Ovary (tissue), 9 donors: ENCODE results near the gene CYGB. TPM values are rescaled to one million over a fixed set of nuclear protein-coding genes. Genes with fewer than 3 reads are reported as not detected.
A peak's percentile ranks its signal among the peaks of the same experiment; 100 is the strongest.

Experiments used
- DNase-seq, 5 donors: peaks; one replicate each; pipeline ENCODE4 v3.0.0-alpha.2; 2019 to 2020
- H3K27ac ChIP-seq, 2 donors: fragments of 200-600 bp; one replicate each; pipeline versions ENCODE4 v1.5.1 to v1.8.0; 2019 to 2022
- H3K27me3 ChIP-seq: fragments of 200-600 bp; one replicate; pipeline ENCODE4 v1.8.0; 2022
- H3K36me3 ChIP-seq: fragments of 200-600 bp; sonication (generic); one replicate; pipeline ENCODE4 v1.5.1; 2019
- H3K4me1 ChIP-seq: one replicate; pipeline ENCODE4 v1.8.1; 2013; ENCODE audit warnings: mild to moderate bottlenecking, moderate library complexity; ENCODE audit not compliant: insufficient read depth
- H3K4me3 ChIP-seq: fragments of 200-600 bp; sonication (generic); one replicate; pipeline ENCODE4 v1.5.1; 2017
- H3K9me3 ChIP-seq, 2 donors: fragments of 200-600 bp in 1 of 2; sonication (generic) in 1 of 2; one replicate each; pipeline versions ENCODE4 v1.5.1 to v1.8.1; 2013 to 2019; ENCODE audit warnings: mild to moderate bottlenecking in 1 of 2, moderate library complexity in 1 of 2
- EP300 ChIP-seq: sonication (generic); formaldehyde crosslinking; IDR thresholded peaks from one replicate; pipeline ENCODE4 v1.6.1; 2017; ENCODE audit warnings: antibody characterized with exemption
- POLR2A ChIP-seq: fragments of 450-650 bp; IDR thresholded peaks from one replicate; pipeline ENCODE4 v1.6.1; 2017; ENCODE audit warnings: antibody characterized with exemption, mild to moderate bottlenecking, moderate library complexity
- WGBS, 3 donors: extraction: QIAGEN DNeasy Blood & Tissue Kit in 1 of 3; methylation state at CpG; one replicate each; pipeline versions ENCODE4 v1.1.5 to v1.1.7; 2013 to 2017; 5-methylcytosine and 5-hydroxymethylcytosine counted together
- intact Hi-C, 4 donors: fragments of 100-400 bp; cut with DNase I; formaldehyde crosslinking; loops; one replicate each; pipeline versions ENCODE4 v1.11.0 to v1.15.1; 2022 to 2023
- polyA plus RNA-seq, 2 donors: library from polyadenylated mRNA; stranded (reverse); fragments of 200-250 nt in 1 of 2; fragments of 350-450 nt in 1 of 2; fragmentation: Illumina TruSeq in 1 of 2; extraction: RNeasy Lipid Tissue Mini Kit (QIAGEN cat#74804) in 1 of 2; gene quantifications; one replicate each; pipeline ENCODE4 v1.2.3, GENCODE V29; 2013 to 2014
- total RNA-seq, 7 donors: library from RNA; depleted of rRNA in 2 of 7; stranded (reverse); fragments of >200 nt in 2 of 7; fragmentation: NEBNext Ultra II Directional in 3 of 7; extraction: Animal tissue kit (Norgen Biotek cat#: 25700) in 3 of 7; gene quantifications; one replicate each; pipeline versions ENCODE4 v1.1.0 to v1.2.4, GENCODE V29; 2016 to 2023
- TF ChIP-seq, protein P1 (sequence below), 3 donors: fragments of 450-650 bp in 2 of 3; fragments of 200-600 bp in 1 of 3; IDR thresholded peaks; one replicate each; pipeline versions ENCODE4 v1.5.1 to v1.8.0; 2016 to 2022; ENCODE audit warnings: antibody characterized with exemption in 3 of 3, mild to moderate bottlenecking in 1 of 3
- donor health status: DM: no; HTN: no; CAD: no; lungs with moderate emphysema.
- donor health status: DM: no; HTN: no; CAD: no.
- donor health status: Bipolar disorder and iron deficiency.
- donor health status: DM: yes; HTN: yes; CAD: no.
- donor health status: DM: no; HTN: no; CAD: no.
- donor health status: DM: yes; HTN: yes; CAD: no.

The CYGB gene
- total and polyA plus RNA-seq, 9 donors, result 3.9 to 35.7 (median 8.1) TPM

DNA sequence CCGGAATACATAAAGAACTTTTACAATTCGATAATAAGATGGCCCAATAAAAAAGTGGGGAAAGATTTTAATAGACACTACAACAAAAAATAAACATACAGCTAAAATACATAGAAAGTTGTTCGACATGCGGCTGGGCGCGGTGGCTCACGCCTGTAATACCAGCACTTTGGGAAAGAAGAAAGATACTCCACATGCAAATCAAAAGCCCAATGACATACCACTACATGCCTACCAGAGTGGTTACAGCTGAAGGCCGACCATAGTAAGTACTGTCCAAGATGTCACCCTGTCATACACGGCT lies 11.7 kb upstream of the CYGB start:
- no peaks in the 10 kb centered on the region for H3K36me3 ChIP-seq
- intact Hi-C loops, result no loop called here
- H3K9me3 ChIP-seq, result no peaks in the 10 kb centered on the region
- DNase-seq, result no peak
- peaks cover 27% of the 10 kb centered on the region for H3K4me1 ChIP-seq
- WGBS, 3 donors, result 83 to 89% (median 88%) methylated on average over 9 of the region's 9 CpGs
- no peak overlapping the region for H3K4me3 ChIP-seq
- no peaks in the 10 kb centered on the region for H3K27me3 ChIP-seq
- H3K27ac ChIP-seq, result no peak overlapping the region
- no peak for TF ChIP-seq POLR2A
- TF ChIP-seq, protein P1, sequence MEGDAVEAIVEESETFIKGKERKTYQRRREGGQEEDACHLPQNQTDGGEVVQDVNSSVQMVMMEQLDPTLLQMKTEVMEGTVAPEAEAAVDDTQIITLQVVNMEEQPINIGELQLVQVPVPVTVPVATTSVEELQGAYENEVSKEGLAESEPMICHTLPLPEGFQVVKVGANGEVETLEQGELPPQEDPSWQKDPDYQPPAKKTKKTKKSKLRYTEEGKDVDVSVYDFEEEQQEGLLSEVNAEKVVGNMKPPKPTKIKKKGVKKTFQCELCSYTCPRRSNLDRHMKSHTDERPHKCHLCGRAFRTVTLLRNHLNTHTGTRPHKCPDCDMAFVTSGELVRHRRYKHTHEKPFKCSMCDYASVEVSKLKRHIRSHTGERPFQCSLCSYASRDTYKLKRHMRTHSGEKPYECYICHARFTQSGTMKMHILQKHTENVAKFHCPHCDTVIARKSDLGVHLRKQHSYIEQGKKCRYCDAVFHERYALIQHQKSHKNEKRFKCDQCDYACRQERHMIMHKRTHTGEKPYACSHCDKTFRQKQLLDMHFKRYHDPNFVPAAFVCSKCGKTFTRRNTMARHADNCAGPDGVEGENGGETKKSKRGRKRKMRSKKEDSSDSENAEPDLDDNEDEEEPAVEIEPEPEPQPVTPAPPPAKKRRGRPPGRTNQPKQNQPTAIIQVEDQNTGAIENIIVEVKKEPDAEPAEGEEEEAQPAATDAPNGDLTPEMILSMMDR (IDR thresholded peaks at IDR 0.05), result no peak
- TF ChIP-seq EP300, result no peak

DNA sequence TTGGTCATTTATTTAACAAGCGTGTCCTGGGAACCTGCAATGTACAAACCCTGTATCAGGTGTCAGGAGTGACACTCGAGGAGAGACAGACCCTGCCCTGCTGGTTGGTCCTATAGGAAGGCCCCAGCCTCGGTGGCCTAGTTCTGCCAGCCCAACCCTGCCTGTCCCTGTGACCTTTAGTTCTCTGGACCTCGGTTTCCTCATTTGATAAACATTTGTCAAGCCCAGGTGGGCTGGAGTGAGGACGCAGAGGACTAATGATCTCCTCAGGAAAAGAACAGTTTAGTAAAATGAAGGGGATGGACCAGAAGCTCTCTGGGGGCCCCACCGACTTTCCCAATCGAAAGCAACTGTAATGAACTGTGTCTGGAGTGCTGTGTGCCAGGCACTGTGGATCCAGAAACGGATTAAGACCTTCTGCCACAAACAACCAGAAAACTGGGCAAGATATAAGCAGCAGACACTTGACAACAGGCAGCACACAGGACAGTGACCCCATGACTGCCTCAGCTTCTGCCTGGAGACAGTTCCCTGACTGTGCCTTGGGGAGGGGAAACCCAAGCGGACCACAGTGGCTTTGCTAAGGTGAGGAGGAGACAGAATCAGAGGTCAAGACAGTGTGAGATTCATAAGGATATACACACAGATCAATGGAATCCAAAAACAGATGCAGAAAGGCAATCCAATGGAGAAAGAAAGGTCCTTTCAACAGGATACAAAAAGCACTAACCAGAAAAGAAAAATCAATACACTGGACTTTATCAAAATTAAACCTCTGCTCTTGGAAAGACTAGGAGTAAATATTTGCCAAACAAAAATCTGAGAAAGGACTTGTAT lies 11.1 kb upstream of the CYGB start:
- intact Hi-C loops, result no loop called here
- 67 to 71% (median 70%) methylated on average over 9 of the region's 9 CpGs for WGBS, 3 donors
- Histone ChIP-seq H3K27ac (no peak overlapping the region), H3K4me1 (peaks cover 32% of the 10 kb centered on the region), H3K27me3 (no peaks in the 10 kb centered on the region), H3K9me3 (no peaks in the 10 kb centered on the region), H3K4me3 (no peak overlapping the region), H3K36me3 (no peaks in the 10 kb centered on the region)
- TF ChIP-seq, protein P1 (IDR thresholded peaks at IDR 0.05), result no peak
- no peak for TF ChIP-seq POLR2A
- no peak for DNase-seq

DNA sequence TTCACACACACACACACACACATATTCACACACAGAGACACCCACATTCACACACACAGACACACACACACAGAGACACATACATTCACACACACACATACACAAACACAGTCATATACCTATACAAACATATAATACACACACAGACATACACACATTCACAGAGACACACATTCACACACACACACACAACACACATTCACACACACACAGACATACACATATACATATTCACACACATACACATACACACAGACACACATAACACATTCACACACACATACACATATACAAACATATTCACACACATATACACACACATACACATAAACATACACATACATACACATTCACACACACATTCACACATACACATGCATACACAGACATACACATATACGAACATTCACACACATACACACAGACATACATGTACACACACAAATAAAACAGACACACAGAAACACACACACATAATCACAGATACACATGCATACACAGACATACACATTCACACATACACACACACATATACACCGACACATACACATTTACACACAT lies 10.2 kb upstream of the CYGB start:
- Histone ChIP-seq H3K36me3 (no peaks in the 10 kb centered on the region), H3K4me1 (peaks cover 34% of the 10 kb centered on the region), H3K27ac (no peak overlapping the region), H3K9me3 (no peaks in the 10 kb centered on the region), H3K4me3 (no peak overlapping the region), H3K27me3 (no peaks in the 10 kb centered on the region)
- no peak for DNase-seq
- TF ChIP-seq POLR2A (no peak), EP300 (no peak)
- TF ChIP-seq, protein P1 (IDR thresholded peaks at IDR 0.05), result no peak
- WGBS, 3 donors, result 87 to 93% (median 89%) methylated on average over 2 of the region's 2 CpGs
- intact Hi-C loops, result loop anchor here in 3 of 4 donors (1.0 to 2.0 kb wide), 2 partner anchors 25 kb away; no protein-coding TSS in a partner anchor

DNA sequence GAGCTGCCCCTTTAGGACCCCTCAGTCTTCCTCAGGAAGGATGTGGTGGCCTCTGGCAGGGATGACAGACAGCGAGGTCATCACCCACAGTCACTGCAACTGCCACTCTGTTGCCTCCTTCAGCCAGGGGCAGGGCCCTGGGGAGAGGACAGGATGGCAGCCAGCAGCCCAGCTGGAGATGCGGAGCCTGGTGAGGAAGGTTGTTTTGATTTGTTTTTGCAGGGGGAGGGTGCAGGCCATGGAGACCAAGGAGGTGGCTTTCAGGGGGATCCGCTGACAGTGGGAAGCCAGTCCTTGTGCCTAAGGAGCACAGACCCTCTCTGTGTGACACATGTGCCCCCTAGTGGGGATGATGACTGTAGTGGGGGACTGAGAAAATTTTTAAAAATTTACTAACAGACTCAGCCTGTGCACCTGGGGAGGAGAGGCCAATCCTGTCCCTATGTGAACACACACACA lies 9.7 kb upstream of the CYGB start:
- no peaks in the 10 kb centered on the region for H3K36me3 ChIP-seq
- no peak overlapping the region for H3K4me3 ChIP-seq
- no peaks in the 10 kb centered on the region for H3K9me3 ChIP-seq
- no peak overlapping the region for H3K27ac ChIP-seq
- WGBS, 3 donors, result 30 to 38% (median 33%) methylated on average over 3 of the region's 3 CpGs
- TF ChIP-seq, protein P1 (IDR thresholded peaks at IDR 0.05), result peak; percentile 50 to 84 (median 79)
- no peak for TF ChIP-seq POLR2A
- peaks cover 34% of the 10 kb centered on the region for H3K4me1 ChIP-seq
- DNase-seq, result peak; percentile 62 to 84 (median 70)
- no peaks in the 10 kb centered on the region for H3K27me3 ChIP-seq
- intact Hi-C loops, result loop anchor here in 3 of 4 donors (1.0 to 2.0 kb wide), 2 partner anchors 24 to 25 kb away; no protein-coding TSS in a partner anchor
